Measurements from ENCODE around the gene KRT83. TPM values are rescaled to one million over a fixed set of nuclear protein-coding genes. Genes with fewer than 3 reads are reported as not detected.

The KRT83 gene
- total RNA-seq (2014; rRNA removed; shearing (Covaris generic)) = 0.05 and 0.41 TPM in 2 replicates

DNA sequence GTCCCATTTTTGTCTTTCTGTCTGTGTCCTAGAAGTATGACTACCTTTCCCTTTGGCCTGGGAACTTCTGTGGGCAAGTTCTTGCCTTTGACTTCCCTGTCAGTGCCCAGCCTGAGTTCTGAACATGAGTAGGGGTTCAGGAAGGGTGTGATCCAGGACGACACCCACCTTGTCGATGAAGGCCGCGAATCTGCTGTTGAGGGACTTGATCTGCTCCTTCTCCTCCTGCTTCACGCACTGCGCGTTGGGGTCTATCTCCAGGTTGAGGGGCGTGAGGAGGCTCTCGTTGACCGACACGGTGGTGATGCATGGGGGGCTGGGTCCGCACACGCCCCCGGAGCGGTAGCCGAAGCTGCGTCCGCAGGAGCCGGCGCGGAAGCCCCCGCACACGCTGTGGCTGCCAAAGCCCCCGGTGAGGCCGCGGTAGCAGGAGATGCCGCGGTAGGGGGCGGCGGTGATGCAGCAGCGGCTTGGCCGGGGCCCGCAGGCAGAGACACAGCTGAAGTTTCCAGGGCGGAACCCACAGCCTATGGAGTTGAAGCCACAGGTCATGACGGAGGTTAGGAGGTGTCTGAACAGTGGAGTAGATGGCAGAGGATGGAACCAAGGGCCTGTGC lies at the start of gene KRT83:
Gene KRT83, minus strand, starts transcription at position 615 of the 617 bp plus-strand sequence. Its CDS starts 63 bp downstream, at position 552.
- no peak for DNase-seq (ENCODE audit: low spot score)

- DNase-seq (ENCODE audit: low spot score) = no peak
Observed at GRCh38 chr12:52369809-52370208, 48.6 kb upstream of the KRT83 start.

GRCh38 chr12:52369211-52369610 lies 48.0 kb upstream of the KRT83 start:
- DNase-seq (ENCODE audit: low spot score) = no peak

- no peak for DNase-seq (ENCODE audit: low spot score)
Observed at GRCh38 chr12:52368508-52368907, 47.3 kb upstream of the KRT83 start.

GRCh38 chr12:52367876-52368275 lies 46.7 kb upstream of the KRT83 start:
- DNase-seq (ENCODE audit: low spot score) = no peak

GRCh38 chr12:52366738-52367485 lies 45.7 kb upstream of the KRT83 start, which contains the start of gene KRT85:
KRT85 (minus strand) TSS chr12:52367481; CDS start chr12:52367405, 76 bp downstream.
- no peak for DNase-seq (ENCODE audit: low spot score)

- no peak for DNase-seq (ENCODE audit: low spot score)
Observed at GRCh38 chr12:52364901-52365489, 43.8 kb upstream of the KRT83 start.

- no peak for DNase-seq (ENCODE audit: low spot score)
Observed at GRCh38 chr12:52364061-52364460, 42.9 kb upstream of the KRT83 start.

DNA sequence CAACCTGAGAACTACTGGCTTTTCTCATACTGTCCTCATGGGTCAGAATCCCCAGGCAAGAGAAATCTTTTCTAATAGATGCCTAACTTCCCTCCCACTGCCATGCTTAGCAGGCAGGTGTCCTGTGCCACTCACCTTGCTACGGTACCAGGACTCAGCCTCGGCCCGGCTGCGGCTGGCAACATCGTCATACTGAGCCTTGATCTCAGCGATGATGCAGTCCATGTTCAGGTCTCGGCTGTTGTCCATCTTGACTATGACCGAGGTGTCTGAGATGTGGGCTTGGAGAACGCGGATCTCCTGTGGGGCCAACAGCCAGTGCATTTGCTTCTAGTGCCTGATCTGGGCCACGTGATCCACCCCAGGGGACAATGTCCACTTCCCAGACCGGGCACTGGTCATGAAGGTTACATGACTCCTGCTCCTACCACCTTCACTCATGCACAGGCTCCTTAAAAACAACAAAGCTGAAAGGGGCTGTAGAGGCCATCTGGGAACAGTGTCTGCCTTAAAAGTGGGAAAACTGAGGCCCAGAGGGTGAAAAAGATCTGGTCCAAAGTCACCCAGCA lies 42.0 kb upstream of the KRT83 start:
- DNase-seq (ENCODE audit: low spot score) = no peak

DNA sequence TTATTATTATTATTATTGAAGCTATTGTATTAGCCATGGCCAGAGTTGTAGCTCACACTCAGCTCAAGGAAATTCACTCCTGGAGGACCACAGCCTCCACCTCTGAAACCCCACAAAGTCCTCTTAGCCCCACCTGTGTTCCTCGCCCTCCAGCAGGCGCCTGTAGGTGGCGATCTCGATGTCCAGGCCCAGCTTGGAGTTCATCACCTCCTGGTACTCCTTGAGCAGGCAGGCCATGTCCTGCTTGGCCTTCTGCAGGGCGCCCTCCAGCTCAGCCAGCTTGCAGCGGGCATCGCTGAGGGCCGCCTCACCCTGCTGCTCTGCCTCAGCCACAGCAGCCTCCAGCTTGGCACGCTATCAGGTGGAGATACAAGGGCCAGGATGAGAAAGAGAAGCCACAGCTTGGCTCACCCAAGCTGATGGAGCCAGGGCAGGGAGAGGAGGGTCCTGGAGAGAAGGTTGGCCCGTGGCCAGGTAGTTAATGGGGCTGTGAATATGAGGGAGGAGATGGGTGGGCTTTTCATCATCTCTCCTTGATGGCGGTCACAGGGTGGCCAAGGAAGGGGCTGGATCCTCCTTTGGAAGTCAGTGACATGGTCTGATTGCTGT lies 41.0 kb upstream of the KRT83 start:
- no peak for DNase-seq (ENCODE audit: low spot score)

DNA sequence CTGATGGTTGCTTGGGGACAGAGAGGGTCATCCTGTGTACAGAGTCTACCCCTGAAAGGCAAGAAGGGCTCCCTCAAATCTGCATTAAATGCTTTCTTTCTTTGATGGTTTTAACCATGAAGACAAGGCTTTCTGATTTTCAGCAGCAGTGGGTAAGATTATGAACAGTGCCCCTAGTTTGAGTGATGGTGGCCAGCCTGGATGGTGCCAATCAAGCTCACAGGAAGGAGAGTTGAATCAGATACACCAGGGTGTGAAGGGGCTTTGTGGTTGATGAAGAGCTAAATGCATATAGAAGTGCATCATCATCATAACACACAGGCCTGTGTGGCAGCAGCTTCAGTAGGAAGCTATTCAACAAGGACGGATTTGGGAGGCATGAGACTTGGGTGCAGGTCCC lies 40.4 kb upstream of the KRT83 start:
- no peak for DNase-seq (ENCODE audit: low spot score)

DNA sequence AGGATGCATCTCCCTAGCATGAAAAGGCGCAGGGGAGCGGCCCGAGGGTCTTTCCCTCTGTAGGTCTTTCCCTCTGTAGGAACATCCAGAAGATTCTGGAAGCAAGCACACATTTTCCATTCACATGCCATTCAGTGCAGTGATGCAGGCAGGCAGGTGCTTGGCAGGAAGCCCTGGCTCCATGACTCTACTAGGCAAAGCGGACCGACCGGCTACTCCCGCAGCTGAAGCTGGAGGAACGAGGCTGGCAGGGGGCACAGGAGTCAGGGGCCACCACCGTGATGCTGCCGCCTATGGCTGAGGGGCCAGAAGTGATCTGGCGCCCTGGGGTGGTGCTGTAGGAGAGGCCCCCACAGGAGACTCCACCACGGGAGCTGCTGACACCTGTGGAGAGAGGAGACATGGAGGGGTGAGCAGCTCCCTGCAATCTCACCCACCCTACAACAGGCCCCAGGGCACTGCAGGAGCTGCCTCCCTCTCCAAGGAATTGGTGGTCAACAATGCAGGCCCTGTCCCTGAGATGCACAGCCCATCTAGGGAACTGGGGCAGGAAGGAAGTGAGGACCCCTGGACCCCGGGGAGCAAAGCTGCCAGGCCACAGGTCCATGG lies 39.6 kb upstream of the KRT83 start:
- DNase-seq (ENCODE audit: low spot score) = no peak

GRCh38 chr12:52360106-52360662 lies 39.0 kb upstream of the KRT83 start:
- DNase-seq (ENCODE audit: low spot score) = no peak

GRCh38 chr12:52359621-52360061 lies 38.4 kb upstream of the KRT83 start:
- no peak for DNase-seq (ENCODE audit: low spot score)

DNA sequence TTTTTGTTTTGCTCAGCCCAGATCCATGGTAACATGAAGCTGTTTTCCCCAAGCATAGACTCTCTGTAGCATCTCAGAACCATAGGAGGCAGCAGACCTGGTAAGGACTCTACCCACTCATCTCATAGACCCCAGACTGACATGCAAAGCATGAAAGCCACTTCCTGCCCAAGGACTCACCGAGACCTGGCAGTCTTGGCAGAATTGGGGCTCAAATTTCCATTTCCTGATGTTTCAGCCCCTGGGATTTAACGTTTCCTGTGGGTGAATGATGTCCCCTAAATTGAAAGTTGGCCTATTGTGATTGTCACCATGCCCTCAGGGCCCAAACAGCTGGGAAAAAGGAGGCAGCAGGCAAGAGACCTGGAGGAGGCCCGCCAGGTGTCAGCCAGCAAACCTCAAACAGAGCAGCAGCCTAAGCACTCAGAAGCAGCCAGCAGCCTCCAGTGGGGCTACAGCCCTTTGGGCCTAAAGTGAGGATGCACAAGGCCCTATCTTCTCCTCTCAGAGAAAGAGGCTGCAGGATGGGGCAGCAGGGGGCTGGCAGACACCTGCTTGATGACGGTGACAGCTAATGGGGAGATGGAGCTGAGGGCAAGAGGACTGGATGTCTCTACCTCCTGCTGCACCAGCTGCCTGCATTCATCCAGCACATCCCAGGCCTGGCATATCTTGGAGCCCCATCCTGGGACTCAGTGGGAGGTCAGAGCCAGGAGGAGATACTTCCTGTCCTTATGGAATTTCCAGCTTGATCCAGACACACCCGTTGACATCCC lies 37.6 kb upstream of the KRT83 start:
- DNase-seq (ENCODE audit: low spot score) = peak; percentile 31

- no peak for DNase-seq (ENCODE audit: low spot score)
Observed at GRCh38 chr12:52356762-52357580, 35.8 kb upstream of the KRT83 start.

- DNase-seq (ENCODE audit: low spot score) = no peak
Observed at GRCh38 chr12:52356031-52356761, 35.0 kb upstream of the KRT83 start.

DNA sequence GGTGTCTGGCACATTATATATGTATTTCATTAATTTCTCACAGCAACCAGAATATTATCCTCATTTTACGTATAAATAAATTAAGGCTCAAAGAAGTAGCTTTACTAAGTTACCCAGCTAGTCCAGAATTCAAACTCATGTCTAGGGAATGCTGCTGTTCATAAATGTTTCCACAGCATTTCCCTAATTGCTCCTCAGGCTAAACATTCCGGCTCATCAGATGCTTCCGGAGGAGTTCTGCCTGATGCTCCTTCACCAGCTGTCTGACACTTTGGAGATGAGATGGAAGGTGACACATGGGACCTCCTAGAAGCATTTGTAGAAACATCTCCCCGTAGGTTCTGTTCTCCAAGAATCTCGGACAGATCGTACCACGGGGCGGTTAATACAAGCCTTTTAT lies 34.0 kb upstream of the KRT83 start:
- DNase-seq (ENCODE audit: low spot score) = no peak

DNA sequence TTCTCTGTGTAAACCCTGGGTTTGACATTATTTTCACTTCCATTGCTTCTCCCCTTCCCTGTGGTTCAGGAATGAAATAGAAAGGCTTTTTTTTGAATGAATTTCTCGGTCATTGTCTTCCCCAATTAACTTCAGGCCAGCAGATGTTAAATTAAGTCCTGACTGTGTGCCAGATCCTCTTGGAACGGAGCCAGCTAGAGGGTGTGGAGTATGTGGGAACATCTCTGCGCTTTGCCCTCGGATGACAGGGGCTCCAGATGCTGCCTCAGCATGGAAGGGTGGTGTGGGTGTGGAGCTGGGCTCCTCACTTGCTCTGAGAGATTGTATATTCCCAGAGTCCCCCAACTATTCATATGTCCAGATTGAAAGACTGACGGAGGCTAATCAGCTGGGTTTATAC lies 33.0 kb upstream of the KRT83 start:
- DNase-seq (ENCODE audit: low spot score) = no peak

Data from A172 (cell line).